Thyroid gland (tissue), 4 donors: ENCODE data around the gene AIRE.

ENCODE experiments used
- POLR2A ChIP-seq, 2 donors: fragments of 450-650 bp; IDR thresholded peaks; one replicate each; pipeline ENCODE4 v1.6.1; 2017; ENCODE audit warnings: antibody characterized with exemption in 2 of 2, mild to moderate bottlenecking in 2 of 2, moderate library complexity in 1 of 2
- TF ChIP-seq, protein P1 (sequence below), 6 experiments: fragments of 200-600 bp in 3 of 6; fragments of 450-650 bp in 3 of 6; sonication (generic) in 3 of 6; IDR thresholded peaks; one replicate each; pipeline ENCODE4 v1.5.1; 2016 to 2019; ENCODE audit warnings: antibody characterized with exemption in 6 of 6, mild to moderate bottlenecking in 2 of 6, inconsistent platforms in 1 of 6, moderate library complexity in 1 of 6

DNA sequence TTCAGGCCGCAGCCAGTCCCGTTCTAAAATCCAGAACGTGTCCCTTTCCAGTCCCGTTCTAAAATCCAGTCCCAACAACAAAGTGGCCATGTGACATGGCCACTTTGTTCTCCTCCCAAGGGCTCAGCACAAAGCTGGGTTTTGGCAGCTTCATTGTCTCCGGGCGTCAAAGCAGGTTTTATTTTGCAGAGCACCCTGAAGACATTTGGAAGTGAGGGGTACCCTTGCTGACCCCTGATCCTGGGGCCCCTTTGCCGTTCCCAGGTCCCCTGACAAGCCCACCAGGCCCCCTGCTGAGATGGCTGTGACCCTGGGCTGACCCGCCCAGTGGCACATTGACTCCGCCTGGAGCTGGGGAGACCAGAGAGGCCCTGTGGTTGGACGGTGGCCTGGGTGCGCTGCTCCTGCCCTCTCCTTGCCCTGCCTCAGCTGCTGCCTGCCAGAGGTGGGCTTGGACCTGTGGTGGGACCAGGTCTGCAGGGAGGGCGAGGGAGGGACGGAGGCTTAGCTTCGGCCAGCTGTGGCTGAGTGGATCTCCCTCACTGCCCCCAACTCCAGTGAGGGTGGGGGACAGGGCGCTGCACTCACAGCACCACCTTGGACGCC, 18.4 kb downstream of the AIRE start:
- TF ChIP-seq, protein P1, sequence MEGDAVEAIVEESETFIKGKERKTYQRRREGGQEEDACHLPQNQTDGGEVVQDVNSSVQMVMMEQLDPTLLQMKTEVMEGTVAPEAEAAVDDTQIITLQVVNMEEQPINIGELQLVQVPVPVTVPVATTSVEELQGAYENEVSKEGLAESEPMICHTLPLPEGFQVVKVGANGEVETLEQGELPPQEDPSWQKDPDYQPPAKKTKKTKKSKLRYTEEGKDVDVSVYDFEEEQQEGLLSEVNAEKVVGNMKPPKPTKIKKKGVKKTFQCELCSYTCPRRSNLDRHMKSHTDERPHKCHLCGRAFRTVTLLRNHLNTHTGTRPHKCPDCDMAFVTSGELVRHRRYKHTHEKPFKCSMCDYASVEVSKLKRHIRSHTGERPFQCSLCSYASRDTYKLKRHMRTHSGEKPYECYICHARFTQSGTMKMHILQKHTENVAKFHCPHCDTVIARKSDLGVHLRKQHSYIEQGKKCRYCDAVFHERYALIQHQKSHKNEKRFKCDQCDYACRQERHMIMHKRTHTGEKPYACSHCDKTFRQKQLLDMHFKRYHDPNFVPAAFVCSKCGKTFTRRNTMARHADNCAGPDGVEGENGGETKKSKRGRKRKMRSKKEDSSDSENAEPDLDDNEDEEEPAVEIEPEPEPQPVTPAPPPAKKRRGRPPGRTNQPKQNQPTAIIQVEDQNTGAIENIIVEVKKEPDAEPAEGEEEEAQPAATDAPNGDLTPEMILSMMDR (IDR thresholded peaks at IDR 0.05) = no peak
- no peak for TF ChIP-seq POLR2A (IDR thresholded peaks at IDR 0.05)
